ENCODE measurements around the gene TLE3.

Gene TLE3

DNA sequence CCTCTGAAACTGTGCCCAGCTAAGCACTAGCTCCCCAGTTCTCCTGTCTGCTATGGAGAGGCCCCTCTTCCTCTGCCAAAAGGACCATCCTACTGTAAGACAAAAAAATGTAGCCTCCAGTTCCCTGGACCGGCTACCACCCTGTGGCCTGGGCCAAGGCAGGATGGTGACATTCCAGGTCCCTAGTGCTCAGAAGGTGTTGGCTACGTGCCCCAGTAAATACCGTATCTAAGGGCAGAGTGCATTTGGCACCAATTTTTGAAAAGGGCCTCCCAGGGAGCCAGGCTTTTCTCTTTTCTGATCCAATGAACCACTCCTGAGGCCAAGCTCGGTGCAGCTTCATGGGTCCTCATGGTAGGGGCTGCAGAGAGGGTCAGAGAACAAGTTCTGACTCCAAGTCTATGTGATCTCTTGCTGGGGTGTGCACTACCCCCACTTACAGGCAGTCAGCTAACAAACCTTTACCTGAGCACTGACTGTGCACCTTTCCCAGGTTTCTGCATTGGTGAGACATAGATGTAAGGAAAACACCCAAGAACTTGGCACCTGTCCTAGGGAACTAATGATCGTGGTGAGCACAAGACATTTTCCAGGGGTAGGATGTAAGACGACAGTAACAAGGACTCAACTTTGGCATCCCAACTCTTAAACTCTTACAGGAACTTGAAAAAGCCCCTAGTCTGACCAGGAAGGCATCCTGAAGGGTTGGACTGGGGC, 32.6 kb downstream of the TLE3 start:
- no peak overlapping the region for H3K4me3 ChIP-seq (ENCODE audit: low read depth, low read length)

DNA sequence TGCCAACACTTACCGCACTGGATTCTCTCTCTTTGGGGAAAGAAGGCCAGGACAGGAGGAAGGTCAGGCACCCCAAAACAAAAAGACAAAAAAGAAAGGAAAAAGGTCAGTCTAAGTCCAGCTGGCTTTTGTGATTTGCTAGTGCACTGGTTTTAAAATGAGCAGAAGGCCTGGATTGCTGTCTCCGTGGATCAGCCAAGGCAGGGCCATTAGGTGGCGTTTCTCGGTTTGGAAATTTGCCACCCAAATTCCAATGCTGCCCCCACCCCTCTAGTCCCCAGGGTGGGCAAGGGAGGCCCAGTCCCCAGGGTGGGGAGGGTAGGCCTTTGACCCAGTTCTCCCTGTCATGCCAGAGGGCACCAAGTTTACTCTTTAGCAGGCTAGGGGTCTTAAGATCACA, 33.3 kb downstream of the TLE3 start:
- DNase-seq (ENCODE audit: low read depth, low spot score), result peak; percentile 26
- TF ChIP-seq, protein P1, sequence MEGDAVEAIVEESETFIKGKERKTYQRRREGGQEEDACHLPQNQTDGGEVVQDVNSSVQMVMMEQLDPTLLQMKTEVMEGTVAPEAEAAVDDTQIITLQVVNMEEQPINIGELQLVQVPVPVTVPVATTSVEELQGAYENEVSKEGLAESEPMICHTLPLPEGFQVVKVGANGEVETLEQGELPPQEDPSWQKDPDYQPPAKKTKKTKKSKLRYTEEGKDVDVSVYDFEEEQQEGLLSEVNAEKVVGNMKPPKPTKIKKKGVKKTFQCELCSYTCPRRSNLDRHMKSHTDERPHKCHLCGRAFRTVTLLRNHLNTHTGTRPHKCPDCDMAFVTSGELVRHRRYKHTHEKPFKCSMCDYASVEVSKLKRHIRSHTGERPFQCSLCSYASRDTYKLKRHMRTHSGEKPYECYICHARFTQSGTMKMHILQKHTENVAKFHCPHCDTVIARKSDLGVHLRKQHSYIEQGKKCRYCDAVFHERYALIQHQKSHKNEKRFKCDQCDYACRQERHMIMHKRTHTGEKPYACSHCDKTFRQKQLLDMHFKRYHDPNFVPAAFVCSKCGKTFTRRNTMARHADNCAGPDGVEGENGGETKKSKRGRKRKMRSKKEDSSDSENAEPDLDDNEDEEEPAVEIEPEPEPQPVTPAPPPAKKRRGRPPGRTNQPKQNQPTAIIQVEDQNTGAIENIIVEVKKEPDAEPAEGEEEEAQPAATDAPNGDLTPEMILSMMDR (IDR thresholded peaks at IDR 0.05; ENCODE audit: low read depth, low read length), result no peak
- in situ Hi-C loops (cut with HindIII; ENCODE audit: low sequenced_read_pairs), result no loop called here
- H3K4me3 ChIP-seq (ENCODE audit: low read depth, low read length), result no peak overlapping the region

More for the DNA sequence above, 32.6 kb downstream of the TLE3 start:
- DNase-seq (ENCODE audit: low read depth, low spot score), result no peak
- TF ChIP-seq, protein P1 (IDR thresholded peaks at IDR 0.05; ENCODE audit: low read depth, low read length), result no peak
- in situ Hi-C loops (cut with HindIII; ENCODE audit: low sequenced_read_pairs), result no loop called here

DNA sequence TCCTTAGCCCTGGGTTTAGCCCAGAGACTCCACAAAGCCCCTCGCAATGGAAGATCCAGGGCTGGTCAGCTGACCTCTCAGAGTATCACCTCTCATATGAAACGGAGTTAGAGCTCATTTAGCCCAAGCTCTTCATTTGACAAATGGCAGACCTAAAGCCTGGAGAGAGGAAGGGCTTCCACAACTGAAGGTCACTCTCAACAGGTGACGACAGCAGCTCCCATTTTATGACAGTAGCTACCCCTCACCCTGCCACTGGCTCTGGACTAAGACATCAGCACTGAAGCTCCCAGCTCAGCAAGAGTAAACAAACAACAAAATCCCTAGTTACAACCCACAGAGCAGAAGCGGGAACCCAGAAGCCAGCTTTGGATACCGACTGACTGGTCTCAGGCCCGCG, 33.7 kb downstream of the TLE3 start:
- DNase-seq (ENCODE audit: low read depth, low spot score), result no peak
- TF ChIP-seq, protein P1 (IDR thresholded peaks at IDR 0.05; ENCODE audit: low read depth, low read length), result no peak
- no peak overlapping the region for H3K4me3 ChIP-seq (ENCODE audit: low read depth, low read length)
- in situ Hi-C loops (cut with HindIII; ENCODE audit: low sequenced_read_pairs), result no loop called here

DNA sequence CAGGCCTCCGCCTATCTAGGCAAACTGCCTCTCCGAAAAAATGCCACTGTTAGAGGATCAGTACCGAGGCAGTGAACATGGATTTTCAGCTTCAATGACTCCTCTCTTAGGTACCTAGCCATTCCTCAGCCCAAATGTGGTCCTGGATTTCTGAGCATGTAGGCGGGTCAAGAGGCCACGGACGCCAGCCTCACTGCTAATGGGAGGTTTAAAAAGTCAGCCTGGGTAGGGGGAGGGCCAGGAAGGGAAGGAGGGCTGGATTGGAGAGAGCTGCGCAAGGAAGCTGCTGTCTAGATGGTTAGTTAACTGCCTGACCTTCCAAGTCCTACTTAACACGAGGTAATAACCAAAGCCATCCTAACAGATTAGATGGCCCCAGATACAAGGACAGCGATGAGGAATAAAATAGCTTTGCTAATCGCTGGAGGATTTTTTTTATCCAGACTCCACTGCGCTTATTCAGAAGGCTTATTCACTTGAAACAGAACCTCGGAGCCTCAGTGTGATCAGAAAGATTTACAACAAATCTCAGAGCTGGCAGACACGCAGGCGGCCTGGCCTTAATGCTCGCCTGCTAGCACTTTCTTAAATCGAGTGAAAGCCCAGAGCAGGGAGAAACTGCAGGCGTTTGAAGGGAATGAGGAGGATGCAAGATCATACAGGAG, 34.3 kb downstream of the TLE3 start:
- TF ChIP-seq, protein P1 (IDR thresholded peaks at IDR 0.05; ENCODE audit: low read depth, low read length), result no peak
- in situ Hi-C loops (cut with HindIII; ENCODE audit: low sequenced_read_pairs), result no loop called here
- peak; percentile 9 for DNase-seq (ENCODE audit: low read depth, low spot score)
- no peak overlapping the region for H3K4me3 ChIP-seq (ENCODE audit: low read depth, low read length)

DNA sequence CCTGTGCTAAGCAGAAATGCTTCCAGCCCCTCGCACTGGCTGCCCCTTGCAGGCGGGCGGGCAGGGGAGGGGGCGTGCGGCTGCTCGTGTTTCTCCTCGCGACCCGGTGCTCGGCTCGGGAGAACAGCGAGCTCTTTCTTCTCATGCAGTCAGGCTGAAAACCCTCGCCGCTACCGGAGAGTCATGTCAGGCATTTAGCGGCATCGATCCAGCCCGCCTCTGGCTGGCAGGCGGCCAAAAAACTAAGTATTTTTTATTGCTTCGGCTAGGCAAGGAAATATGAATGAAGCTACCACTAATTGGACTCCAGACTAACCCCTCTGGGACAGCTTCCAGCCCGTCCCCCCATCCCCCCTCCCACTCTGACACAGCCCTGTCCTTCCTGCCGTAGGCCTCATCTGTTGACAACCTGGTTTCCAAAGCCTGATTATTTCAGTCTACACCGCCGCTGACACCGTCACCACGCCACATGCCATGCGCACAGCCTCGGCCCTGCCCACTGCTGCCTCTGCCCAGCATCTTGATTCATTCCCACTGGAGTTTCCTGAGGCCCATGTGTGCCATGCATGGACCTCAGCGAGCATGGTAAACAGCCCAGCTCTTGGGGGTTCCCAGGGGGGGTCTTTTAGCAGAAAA, 35.3 kb downstream of the TLE3 start:
- in situ Hi-C loops (cut with HindIII; ENCODE audit: low sequenced_read_pairs), result no loop called here
- DNase-seq (ENCODE audit: low read depth, low spot score), result peak; percentile 96
- TF ChIP-seq, protein P1 (IDR thresholded peaks at IDR 0.05; ENCODE audit: low read depth, low read length), result no peak
- peak overlapping the region; percentile 10 for H3K4me3 ChIP-seq (ENCODE audit: low read depth, low read length)

DNA sequence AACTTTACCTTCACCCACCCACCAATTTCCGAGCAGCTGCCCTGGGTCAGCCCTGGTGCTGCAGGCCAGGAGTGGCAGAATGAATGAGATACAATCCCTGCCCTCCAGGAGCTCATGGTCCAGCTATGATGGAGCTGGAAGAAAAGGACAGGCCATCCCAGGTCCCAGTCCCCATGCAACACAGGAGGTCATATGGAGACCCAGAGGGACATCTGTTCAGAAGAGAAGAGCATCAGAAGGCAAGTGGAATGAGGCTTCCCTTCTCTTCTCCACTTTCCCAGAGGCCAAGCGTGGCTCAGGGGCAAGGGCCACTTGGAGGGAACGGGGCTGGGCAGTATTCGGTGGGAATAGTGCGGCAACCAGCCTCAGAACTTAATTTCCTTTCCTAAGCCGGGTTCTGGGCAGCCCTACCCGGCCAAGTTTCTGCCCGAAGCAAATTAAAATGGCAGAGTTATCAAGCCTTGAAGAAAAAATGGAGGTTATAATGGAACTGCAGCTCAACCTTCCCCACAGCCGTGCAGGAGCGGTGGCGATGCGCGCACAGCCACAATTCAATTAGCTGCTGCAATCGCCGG, 35.9 kb downstream of the TLE3 start:
- no peak for DNase-seq (ENCODE audit: low read depth, low spot score)
- TF ChIP-seq, protein P1 (IDR thresholded peaks at IDR 0.05; ENCODE audit: low read depth, low read length), result no peak
- H3K4me3 ChIP-seq (ENCODE audit: low read depth, low read length), result no peak overlapping the region
- in situ Hi-C loops (cut with HindIII; ENCODE audit: low sequenced_read_pairs), result no loop called here

All from astrocyte of the spinal cord (primary cell).